Measurements from ENCODE around the gene PRPSAP2.
"Not testable (repeated sequence)": the region's sequence is repeated elsewhere in the genome, so short reads cannot be mapped to it uniquely, and the experiment has no call there.

Gene PRPSAP2

GRCh38 chr17:18891541-18891940 is 33.6 kb downstream of the PRPSAP2 start:
- DNase-seq: no peak

GRCh38 chr17:18896146-18896545 is 38.2 kb downstream of the PRPSAP2 start:
- DNase-seq: no peak

- DNase-seq: no peak
These were observed 39.0 kb downstream of the PRPSAP2 start for GRCh38 chr17:18896947-18897346.

GRCh38 chr17:18904482-18904881 is 46.6 kb downstream of the PRPSAP2 start:
- no peak for DNase-seq

GRCh38 chr17:18905226-18905625 is 47.3 kb downstream of the PRPSAP2 start:
- DNase-seq: no peak

- DNase-seq: no peak
These were observed 52.4 kb downstream of the PRPSAP2 start for GRCh38 chr17:18910326-18910725.

- no peak for DNase-seq
These were observed 53.0 kb downstream of the PRPSAP2 start for GRCh38 chr17:18910881-18911280.

GRCh38 chr17:18916816-18917500 is 59.0 kb downstream of the PRPSAP2 start:
- no peak for DNase-seq

- DNase-seq: no peak
These were observed 59.6 kb downstream of the PRPSAP2 start for GRCh38 chr17:18917506-18918032.

- no peak for DNase-seq
These were observed 62.0 kb downstream of the PRPSAP2 start for GRCh38 chr17:18919963-18920362.

- no peak for DNase-seq
These were observed 63.0 kb downstream of the PRPSAP2 start for GRCh38 chr17:18920911-18921441.

- no peak for DNase-seq
These were observed 63.6 kb downstream of the PRPSAP2 start for GRCh38 chr17:18921485-18921884.

GRCh38 chr17:18921912-18922451 is 64.1 kb downstream of the PRPSAP2 start:
- DNase-seq: no peak

GRCh38 chr17:18922596-18922995 is 64.7 kb downstream of the PRPSAP2 start:
- not testable (repeated sequence) for DNase-seq

- no peak for DNase-seq
These were observed 67.3 kb downstream of the PRPSAP2 start for GRCh38 chr17:18925187-18925586.

GRCh38 chr17:18928628-18929125 is 70.7 kb downstream of the PRPSAP2 start:
- DNase-seq: no peak

GRCh38 chr17:18932360-18933055 is 74.6 kb downstream of the PRPSAP2 start:
- DNase-seq: no peak

GRCh38 chr17:18933102-18934058 is 75.4 kb downstream of the PRPSAP2 start:
- DNase-seq: no peak

- no peak for DNase-seq
These were observed 80.2 kb downstream of the PRPSAP2 start for GRCh38 chr17:18937981-18938691.

- no peak for DNase-seq
These were observed 80.7 kb downstream of the PRPSAP2 start for GRCh38 chr17:18938692-18939023.

- DNase-seq: no peak
These were observed 86.7 kb downstream of the PRPSAP2 start for GRCh38 chr17:18944646-18945045.

GRCh38 chr17:18946536-18946935 is 88.6 kb downstream of the PRPSAP2 start:
- no peak for DNase-seq
